Measurements from ENCODE around the gene FAM131A.
"Not testable (repeated sequence)": the region's sequence is repeated elsewhere in the genome, so short reads cannot be mapped to it uniquely, and the experiment has no call there.

The FAM131A gene

GRCh38 chr3:184339451-184340135, 2.2 kb downstream of the FAM131A start:
- not testable (repeated sequence) for DNase-seq (ENCODE audit: low spot score)

GRCh38 chr3:184341925-184342324, 4.5 kb downstream of the FAM131A start:
- no peak for DNase-seq (ENCODE audit: low spot score)

GRCh38 chr3:184343200-184343876, 5.9 kb downstream of the FAM131A start:
- no peak for DNase-seq (ENCODE audit: low spot score)

DNA sequence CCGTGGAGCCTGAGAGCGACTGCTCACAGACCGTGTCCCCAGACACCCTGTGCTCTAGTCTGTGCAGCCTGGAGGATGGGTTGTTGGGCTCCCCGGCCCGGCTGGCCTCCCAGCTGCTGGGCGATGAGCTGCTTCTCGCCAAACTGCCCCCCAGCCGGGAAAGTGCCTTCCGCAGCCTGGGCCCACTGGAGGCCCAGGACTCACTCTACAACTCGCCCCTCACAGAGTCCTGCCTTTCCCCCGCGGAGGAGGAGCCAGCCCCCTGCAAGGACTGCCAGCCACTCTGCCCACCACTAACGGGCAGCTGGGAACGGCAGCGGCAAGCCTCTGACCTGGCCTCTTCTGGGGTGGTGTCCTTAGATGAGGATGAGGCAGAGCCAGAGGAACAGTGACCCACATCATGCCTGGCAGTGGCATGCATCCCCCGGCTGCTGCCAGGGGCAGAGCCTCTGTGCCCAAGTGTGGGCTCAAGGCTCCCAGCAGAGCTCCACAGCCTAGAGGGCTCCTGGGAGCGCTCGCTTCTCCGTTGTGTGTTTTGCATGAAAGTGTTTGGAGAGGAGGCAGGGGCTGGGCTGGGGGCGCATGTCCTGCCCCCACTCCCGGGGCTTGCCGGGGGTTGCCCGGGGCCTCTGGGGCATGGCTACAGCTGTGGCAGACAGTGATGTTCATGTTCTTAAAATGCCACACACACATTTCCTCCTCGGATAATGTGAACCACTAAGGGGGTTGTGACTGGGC, 7.3 kb downstream of the FAM131A start:
- no peak for DNase-seq (ENCODE audit: low spot score)

DNA sequence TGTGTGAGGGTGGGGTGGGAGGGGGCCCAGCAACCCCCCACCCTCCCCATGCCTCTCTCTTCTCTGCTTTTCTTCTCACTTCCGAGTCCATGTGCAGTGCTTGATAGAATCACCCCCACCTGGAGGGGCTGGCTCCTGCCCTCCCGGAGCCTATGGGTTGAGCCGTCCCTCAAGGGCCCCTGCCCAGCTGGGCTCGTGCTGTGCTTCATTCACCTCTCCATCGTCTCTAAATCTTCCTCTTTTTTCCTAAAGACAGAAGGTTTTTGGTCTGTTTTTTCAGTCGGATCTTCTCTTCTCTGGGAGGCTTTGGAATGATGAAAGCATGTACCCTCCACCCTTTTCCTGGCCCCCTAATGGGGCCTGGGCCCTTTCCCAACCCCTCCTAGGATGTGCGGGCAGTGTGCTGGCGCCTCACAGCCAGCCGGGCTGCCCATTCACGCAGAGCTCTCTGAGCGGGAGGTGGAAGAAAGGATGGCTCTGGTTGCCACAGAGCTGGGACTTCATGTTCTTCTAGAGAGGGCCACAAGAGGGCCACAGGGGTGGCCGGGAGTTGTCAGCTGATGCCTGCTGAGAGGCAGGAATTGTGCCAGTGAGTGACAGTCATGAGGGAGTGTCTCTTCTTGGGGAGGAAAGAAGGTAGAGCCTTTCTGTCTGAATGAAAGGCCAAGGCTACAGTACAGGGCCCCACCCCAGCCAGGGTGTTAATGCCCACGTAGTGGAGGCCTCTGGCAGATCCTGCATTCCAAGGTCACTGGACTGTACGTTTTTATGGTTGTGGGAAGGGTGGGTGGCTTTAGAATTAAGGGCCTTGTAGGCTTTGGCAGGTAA, 8.1 kb downstream of the FAM131A start:
- DNase-seq (ENCODE audit: low spot score), result peak; percentile 95

- no peak for DNase-seq (ENCODE audit: low spot score)
Observed at GRCh38 chr3:184346480-184347190, 9.2 kb downstream of the FAM131A start.

DNA sequence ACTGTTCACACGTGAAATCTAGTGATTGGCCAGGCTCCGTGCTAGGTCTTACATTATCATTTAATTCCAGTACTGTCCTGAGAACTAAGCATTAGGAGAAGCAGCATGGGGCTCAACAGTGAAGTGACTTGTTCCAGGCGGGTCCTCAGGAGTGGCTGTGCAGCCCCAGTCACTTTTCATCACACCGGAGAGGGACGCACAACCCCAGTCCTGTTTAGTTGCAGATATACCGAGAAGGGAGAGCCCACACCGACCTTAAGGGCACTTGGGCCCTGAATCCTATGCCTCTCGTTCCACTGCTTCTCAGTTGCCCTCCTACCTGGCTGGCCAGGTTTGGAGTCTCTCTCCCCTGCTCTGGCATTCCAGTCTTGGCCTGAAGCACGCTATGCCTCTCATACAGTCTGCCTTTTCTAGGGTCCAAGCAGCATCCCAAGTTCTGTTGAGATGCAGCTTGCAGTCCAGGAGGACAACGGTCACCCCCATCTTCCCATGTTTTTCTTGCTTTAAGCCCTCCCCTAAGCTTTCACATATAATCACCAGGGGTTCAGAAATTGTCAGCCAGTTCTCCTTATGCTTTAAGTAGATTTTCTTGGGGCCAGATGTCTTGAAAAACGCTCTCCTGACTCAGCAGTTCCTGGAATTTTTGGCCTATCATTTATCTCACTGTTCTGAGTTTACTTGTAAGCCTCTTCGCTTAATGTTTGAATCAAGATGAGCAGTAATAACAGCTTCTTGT, 10.1 kb downstream of the FAM131A start:
- DNase-seq (ENCODE audit: low spot score), result no peak

DNA sequence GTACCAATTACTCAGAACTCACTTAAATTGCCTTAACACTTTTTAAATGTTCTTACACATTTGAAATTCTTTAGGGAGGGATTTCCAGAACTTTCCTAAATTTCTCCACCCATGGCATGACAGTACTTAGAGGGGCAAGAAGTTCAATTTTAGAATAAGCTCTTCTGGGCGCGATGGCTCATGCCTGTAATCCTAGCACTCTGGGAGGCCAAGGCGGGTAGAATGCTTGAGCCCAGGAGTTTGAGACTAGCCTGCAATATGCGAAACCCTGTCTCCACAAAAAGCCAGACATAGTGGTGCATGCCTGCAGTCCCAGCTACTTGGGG, 10.6 kb downstream of the FAM131A start:
- DNase-seq (ENCODE audit: low spot score), result no peak

DNA sequence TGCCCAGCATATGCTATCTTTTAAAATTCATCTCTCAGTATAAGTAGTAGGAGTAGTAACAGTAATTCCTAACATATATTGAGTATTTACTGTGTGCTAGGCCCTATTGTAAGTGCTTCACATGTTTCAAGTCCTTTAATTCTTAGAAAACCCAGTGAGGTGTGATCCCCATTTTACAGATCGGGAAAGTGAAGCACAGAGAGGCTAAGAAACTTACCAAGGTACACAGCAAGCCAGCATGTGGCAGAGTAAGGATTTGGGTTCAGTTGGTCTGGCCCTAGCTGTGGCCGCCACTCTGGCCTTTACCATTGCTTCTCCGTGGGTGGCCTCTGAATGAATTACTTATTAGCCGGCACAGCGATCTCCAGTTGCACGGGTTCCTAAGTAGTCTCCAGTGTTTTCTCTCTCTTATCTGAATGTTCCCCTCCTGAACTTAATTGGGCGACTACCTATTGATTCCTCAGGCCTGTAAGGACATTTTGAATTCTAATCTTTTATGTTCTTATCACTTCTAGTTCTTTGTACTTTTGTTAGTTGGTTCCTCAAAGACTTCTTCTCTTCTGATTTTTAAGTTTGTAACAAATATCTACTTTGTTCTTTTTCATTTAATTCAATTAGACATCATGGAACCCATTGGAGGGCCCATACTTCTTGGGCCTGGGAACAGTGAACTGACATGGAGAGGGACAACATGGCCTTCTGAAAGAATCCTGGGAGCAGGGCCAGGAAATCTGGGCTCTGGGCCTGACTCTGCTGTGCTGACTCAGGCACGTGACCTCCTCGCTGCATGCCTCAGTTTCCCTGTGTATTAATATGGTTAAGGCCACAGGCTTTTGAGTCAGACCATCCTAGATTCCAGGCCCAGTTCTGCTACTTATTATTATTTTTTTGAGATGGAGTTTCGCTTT, 12.4 kb downstream of the FAM131A start:
- no peak for DNase-seq (ENCODE audit: low spot score)

DNA sequence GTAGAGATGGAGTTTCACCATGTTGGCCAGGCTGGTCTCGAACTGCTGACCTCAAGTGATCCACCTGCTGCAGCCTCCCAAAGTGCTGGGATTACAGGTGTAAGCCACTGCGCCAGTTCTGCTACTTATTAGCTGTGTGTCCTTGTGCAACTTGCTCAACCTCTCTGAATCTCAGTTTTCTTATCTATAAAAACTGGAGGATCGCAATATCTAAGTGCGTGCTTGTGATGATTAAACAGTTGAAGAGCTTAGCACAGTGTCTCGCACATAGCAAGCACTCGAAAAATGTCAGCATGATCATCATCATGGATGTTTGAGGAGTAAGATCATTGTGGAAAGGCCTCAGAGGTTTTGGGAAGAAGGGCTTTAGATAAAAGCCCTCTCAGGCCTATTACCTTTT, 13.2 kb downstream of the FAM131A start:
- DNase-seq (ENCODE audit: low spot score), result no peak

- DNase-seq (ENCODE audit: low spot score), result no peak
Observed at GRCh38 chr3:184351511-184352148, 14.2 kb downstream of the FAM131A start.

DNA sequence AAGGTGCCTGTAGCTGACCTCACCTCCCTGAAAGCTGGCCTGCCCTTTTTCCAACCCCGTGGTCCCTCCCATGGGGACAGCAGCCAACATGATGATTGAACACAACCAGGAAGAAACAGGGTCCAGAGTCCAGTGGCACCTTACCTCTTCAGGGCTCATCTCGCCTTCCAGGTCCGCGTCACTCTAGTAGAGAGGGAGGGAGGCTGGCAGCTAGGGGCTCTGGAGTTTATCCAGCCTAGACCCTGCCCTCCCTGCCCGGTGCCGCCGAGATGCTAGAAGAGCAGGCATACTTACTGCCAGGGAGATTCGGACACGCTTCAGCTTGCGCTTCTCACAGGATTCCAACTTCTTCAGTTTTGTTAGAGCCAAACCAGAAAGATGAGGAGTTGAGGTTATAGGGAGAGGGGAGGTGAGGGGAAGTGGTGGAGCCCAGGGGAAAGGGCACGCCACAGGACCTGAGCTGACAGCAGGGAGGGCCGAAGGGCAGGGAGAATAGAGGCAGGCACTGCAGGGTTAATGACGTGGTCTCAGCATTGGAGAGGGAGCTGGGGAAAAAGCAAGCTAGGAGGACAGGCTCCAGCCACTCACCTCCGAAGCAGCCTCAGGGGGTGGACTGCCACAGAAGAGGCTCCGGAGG, 14.9 kb downstream of the FAM131A start:
- no peak for DNase-seq (ENCODE audit: low spot score)

- no peak for DNase-seq (ENCODE audit: low spot score)
Observed at GRCh38 chr3:184352897-184353545, 15.6 kb downstream of the FAM131A start.

DNA sequence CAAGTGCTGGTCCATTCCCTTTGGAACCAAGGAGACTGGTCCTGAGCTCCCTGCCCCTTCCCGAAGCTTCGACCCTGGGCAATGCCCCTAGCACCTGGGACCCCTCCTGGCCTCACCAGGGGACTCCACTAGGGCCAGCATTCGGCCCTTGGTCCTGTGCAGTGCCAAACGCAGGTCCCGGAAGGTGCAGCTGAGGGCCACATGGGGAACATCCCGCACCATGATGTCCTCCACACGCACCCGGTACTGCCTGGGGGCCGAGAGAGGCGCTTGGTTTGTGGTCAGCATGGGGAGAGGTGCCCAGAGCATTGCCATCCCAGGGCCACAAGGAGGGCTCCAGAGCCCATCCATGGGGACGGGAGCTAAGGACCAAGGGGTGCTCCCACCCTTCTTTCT, 16.1 kb downstream of the FAM131A start:
- no peak for DNase-seq (ENCODE audit: low spot score)

DNA sequence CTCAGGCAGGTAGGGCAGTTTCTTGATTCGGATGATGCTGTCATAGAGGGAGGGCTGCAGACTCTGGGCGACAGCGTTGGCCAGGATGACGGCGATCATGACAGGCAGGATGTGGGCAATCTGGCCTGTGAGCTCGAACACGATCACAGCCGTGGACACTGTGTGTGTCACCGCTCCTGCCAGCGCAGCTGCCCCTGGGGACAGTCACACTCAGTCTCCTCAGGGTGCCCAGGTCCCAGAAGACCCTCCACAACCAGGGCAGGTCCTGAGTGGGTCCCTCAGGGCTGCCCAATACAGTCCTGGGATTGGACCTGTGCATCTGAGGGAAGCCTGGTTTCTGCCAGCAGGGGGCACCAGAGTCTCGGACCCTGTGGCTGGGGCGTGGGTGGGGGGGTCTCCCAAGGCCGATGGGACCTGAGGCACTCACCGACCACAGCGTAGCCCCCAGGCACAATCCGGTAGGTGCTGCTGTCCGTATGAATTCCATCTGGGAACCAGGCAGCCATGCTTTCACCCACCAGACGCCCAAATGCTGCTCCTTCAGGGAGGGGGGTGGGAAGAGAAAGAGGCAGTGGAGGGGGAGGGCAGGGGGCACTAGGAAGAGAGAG, 16.8 kb downstream of the FAM131A start:
- DNase-seq (ENCODE audit: low spot score), result peak; percentile 81

DNA sequence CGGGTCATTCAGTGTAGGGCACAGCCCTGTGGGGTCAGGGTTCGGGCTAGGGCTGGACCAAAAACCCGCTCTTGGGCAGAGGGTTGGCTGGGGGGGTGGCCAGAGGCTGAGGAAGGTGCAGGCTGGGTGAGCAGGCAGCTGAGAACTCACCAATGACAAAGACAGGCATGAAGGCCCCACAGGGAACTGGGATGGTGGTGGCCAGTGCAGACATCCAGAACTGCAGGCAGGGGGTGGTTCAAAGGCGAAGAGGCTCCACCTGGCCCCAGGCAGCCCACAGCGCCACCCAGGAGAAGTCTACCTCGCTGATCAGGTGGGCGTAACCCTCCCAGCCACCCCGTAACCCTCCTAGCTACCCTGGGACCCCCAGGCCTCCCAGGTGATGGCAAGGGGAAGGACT, 17.4 kb downstream of the FAM131A start:
- DNase-seq (ENCODE audit: low spot score), result no peak

DNA sequence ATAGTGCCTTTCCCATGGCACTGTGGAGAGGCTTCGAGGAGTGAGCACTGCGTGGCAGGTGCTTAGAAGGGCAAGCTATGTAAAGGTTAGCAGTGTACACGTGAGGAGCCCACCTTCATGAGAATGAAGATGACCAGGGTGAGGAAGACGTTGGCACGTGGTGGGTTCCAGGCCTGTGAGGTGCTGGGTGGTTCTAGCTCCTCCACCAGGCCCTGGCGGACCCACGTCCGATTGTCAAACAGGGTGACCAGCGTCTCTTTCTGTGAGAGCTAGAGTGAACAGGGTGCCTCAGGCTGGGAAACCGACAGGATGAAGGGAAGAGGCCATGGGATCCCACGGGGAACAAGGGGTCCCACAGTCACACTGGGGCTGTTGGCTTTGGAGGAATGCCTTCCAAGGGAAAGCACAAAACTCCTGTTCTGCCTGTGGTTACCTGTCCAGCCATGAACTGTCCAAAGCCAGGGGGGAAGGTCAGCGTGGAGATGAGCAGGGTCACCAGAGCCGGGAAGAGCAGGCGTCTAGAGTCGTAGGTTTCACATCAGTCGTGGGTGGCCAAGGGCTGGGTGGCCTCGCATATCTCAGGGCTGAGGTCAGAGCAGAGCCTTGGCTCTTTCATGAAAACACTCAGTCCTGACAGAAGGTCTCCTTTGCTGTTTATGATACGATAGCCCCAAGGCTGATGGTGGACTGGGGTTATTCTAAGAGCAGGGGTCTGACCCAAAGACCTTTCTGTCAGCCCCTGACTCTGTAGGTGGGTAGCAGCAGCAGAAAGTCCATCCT, 18.1 kb downstream of the FAM131A start:
- DNase-seq (ENCODE audit: low spot score), result no peak

All from HuH-7 (cell line).